CD14-positive monocyte (primary cell): ENCODE measurements around the gene OR52N2. TPM values are rescaled to one million over a fixed set of nuclear protein-coding genes. Genes with fewer than 3 reads are reported as not detected.

ENCODE experiments used
- DNase-seq, 3 donors: peaks; one replicate each; pipeline ENCODE4 v3.0.0-alpha.2; 2011 to 2022
- H2AFZ ChIP-seq: 2 replicates; pipeline ENCODE4 v1.6.0; 2012; ENCODE audit warnings: mild to moderate bottlenecking, low read depth, low read length, inconsistent platforms; ENCODE audit not compliant: insufficient read depth, poor library complexity, severe bottlenecking
- H3K27ac ChIP-seq, 2 donors: 1 replicate in 1 of 2; 2 replicates in 1 of 2; pipeline ENCODE4 v1.5.1; 2012 to 2013; ENCODE audit warnings: low read length in 2 of 2, control low read depth in 1 of 2, inconsistent platforms in 1 of 2, low read depth in 1 of 2, mild to moderate bottlenecking in 1 of 2
- H3K27me3 ChIP-seq, 2 donors: one replicate each; pipeline versions ENCODE4 v1.6.0 to v1.6.1; 2011 to 2013; ENCODE audit warnings: low read length in 2 of 2; ENCODE audit not compliant: control insufficient read depth in 2 of 2, insufficient read depth in 2 of 2
- H3K36me3 ChIP-seq, 2 donors: replicated peaks in 1 of 2; 1 replicate in 1 of 2; 2 replicates in 1 of 2; pipeline versions ENCODE4 v1.5.1 to v1.6.1; 2012 to 2013; ENCODE audit warnings: low read length in 2 of 2, control low read depth in 1 of 2, inconsistent platforms in 1 of 2, mild to moderate bottlenecking in 1 of 2; ENCODE audit not compliant: insufficient read depth in 2 of 2, control insufficient read depth in 1 of 2
- H3K4me1 ChIP-seq, 2 donors: 1 replicate in 1 of 2; 2 replicates in 1 of 2; pipeline versions ENCODE4 v1.5.1 to v1.6.1; 2012 to 2013; ENCODE audit warnings: low read length in 2 of 2, control low read depth in 1 of 2, inconsistent platforms in 1 of 2, mild to moderate bottlenecking in 1 of 2, moderate library complexity in 1 of 2; ENCODE audit not compliant: insufficient read depth in 2 of 2, control insufficient read depth in 1 of 2
- H3K4me2 ChIP-seq: replicated peaks from 2 replicates; pipeline ENCODE3; 2012; ENCODE audit warnings: low read length, moderate library complexity, mild to moderate bottlenecking; ENCODE audit not compliant: poor library complexity, severe bottlenecking; ENCODE audit errors: extremely low read depth
- H3K4me3 ChIP-seq, 3 experiments: fragments of 200-600 bp in 1 of 3; sonication (generic) in 1 of 3; replicated peaks in 1 of 3; 1 replicate in 2 of 3; 2 replicates in 1 of 3; pipeline ENCODE4 v1.5.1; 2011 to 2013; ENCODE audit warnings: low read length in 3 of 3, mild to moderate bottlenecking in 3 of 3, control low read depth in 2 of 3, low read depth in 2 of 3, inconsistent platforms in 1 of 3, moderate library complexity in 1 of 3
- H3K79me2 ChIP-seq: 2 replicates; pipeline ENCODE4 v1.6.0; 2012; ENCODE audit warnings: mild to moderate bottlenecking, control low read depth, inconsistent platforms, low read length, moderate library complexity; ENCODE audit not compliant: insufficient read depth
- H3K9ac ChIP-seq: 2 replicates; pipeline ENCODE4 v1.6.0; 2017; ENCODE audit warnings: low read length, mild to moderate bottlenecking; ENCODE audit not compliant: insufficient read depth, poor library complexity, severe bottlenecking
- H3K9me3 ChIP-seq, 2 donors: replicated peaks in 1 of 2; 1 replicate in 1 of 2; 2 replicates in 1 of 2; pipeline versions ENCODE4 v1.5.1 to v1.6.1; 2012 to 2013; ENCODE audit warnings: low read length in 2 of 2, control low read depth in 1 of 2; ENCODE audit not compliant: control insufficient read depth in 1 of 2, insufficient read depth in 1 of 2
- H4K20me1 ChIP-seq: 2 replicates; pipeline ENCODE4 v1.6.0; 2012; ENCODE audit warnings: mild to moderate bottlenecking, low read length, control low read depth, moderate library complexity; ENCODE audit not compliant: insufficient read depth
- H3K27ac Mint-ChIP-seq, 7 donors: one replicate each; pipeline ENCODE4 v1.8.0; 2020; ENCODE audit warnings: mild to moderate bottlenecking in 7 of 7, mixed read lengths in 7 of 7, moderate library complexity in 6 of 7, inconsistent platforms in 2 of 7
- H3K27me3 Mint-ChIP-seq, 3 donors: one replicate each; pipeline ENCODE4 v1.8.0; 2021 to 2022; ENCODE audit warnings: low read depth in 3 of 3, mild to moderate bottlenecking in 3 of 3, mixed read lengths in 3 of 3, moderate library complexity in 3 of 3, inconsistent platforms in 1 of 3
- H3K36me3 Mint-ChIP-seq, 2 donors: one replicate each; pipeline ENCODE4 v1.8.0; 2020; ENCODE audit warnings: mixed read lengths in 2 of 2, inconsistent platforms in 1 of 2, mild to moderate bottlenecking in 1 of 2
- H3K4me1 Mint-ChIP-seq: one replicate; pipeline ENCODE4 v1.8.0; 2020; ENCODE audit warnings: mild to moderate bottlenecking, mixed read lengths
- H3K4me3 Mint-ChIP-seq, 2 donors: one replicate each; pipeline ENCODE4 v1.8.0; 2020; ENCODE audit warnings: mild to moderate bottlenecking in 2 of 2, mixed read lengths in 2 of 2, moderate library complexity in 1 of 2
- H3K9me3 Mint-ChIP-seq, 7 donors: one replicate each; pipeline ENCODE4 v1.8.0; 2020 to 2022; ENCODE audit warnings: mixed read lengths in 7 of 7, mild to moderate bottlenecking in 6 of 7, moderate library complexity in 6 of 7, inconsistent platforms in 2 of 7
- CTCF ChIP-seq: fragments of 200-600 bp; IDR thresholded peaks from one replicate; pipeline ENCODE4 v1.8.0; 2022; ENCODE audit warnings: antibody characterized with exemption, mild to moderate bottlenecking
- WGBS: methylation state at CpG from one replicate; pipeline ENCODE4 v1.1.5; 2013; ENCODE audit warnings: missing lambda C conversion rate; ENCODE audit not compliant: insufficient coverage; 5-methylcytosine and 5-hydroxymethylcytosine counted together
- intact Hi-C, 2 donors: fragments of 100-400 bp; cut with micrococcal nuclease; formaldehyde crosslinking; loops; one replicate each; pipeline versions ENCODE4 v1.15.0 to v1.15.1; 2023
- polyA plus RNA-seq, 3 donors: library from polyadenylated mRNA; depleted of rRNA in 1 of 3; unstranded in 2 of 3; stranded (reverse) in 1 of 3; fragments of 300-500 nt in 2 of 3; fragments of >200 nt in 1 of 3; fragmentation: Illumina TruSeq in 2 of 3; gene quantifications; 1 replicate in 2 of 3; 2 replicates in 1 of 3; pipeline ENCODE4 v1.2.3, GENCODE V29; 2012 to 2021

OR52N2 gene
- polyA plus RNA-seq, 3 donors, result not detected

DNA sequence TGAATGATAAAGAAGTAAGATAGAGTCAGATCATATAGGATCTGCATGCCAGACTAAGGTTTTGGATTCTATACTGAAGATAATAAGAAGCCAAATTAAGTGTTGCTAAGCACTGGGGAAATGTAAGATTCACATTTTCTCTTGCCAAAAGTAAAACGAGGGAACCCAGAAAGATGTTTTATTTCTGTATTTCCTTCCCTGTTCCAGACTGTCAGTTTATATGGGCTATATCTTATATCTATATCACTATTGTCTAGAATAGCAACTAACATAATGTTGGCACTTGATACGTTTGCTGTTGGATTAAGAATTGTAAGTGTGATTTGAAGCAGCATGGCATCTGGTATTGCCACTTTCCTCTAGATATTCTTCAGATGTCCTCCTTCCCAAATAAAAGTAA is 24.7 kb downstream of the OR52N2 start:
- H3K27me3 Mint-ChIP-seq, result peaks cover 0 to 2% (median 0%) of the 10 kb centered on the region in 3 donors
- no peak for TF ChIP-seq CTCF
- no peak for DNase-seq
- Histone ChIP-seq H3K79me2 (no peaks in the 10 kb centered on the region), H3K9ac (no peak overlapping the region), H2AFZ (no peak overlapping the region), H3K4me1 (no peaks in the 10 kb centered on the region), H3K36me3 (no peaks in the 10 kb centered on the region), H4K20me1 (no peaks in the 10 kb centered on the region), H3K9me3 (no peaks in the 10 kb centered on the region), H3K4me2 (no peak overlapping the region), H3K4me3 (no peak overlapping the region), H3K27me3 (no peaks in the 10 kb centered on the region), H3K27ac (no peak overlapping the region)
- WGBS, result no CpG with 5 or more reads among the region's 2 CpGs
- peaks cover 0 to 5% (median 2%) of the 10 kb centered on the region in 7 donors for H3K9me3 Mint-ChIP-seq
- intact Hi-C loops, result no loop called here
- no peaks in the 10 kb centered on the region for H3K36me3 Mint-ChIP-seq
- no peak overlapping the region for H3K4me3 Mint-ChIP-seq
- no peak overlapping the region for H3K27ac Mint-ChIP-seq
- no peaks in the 10 kb centered on the region for H3K4me1 Mint-ChIP-seq

GRCh38 chr11:5837695-5838094 is 29.0 kb downstream of the OR52N2 start:
- H3K4me3 Mint-ChIP-seq, result no peak overlapping the region
- H3K9me3 Mint-ChIP-seq, result peaks cover 0 to 9% (median 2%) of the 10 kb centered on the region in 7 donors
- Histone ChIP-seq H3K9me3 (no peaks in the 10 kb centered on the region), H4K20me1 (no peaks in the 10 kb centered on the region), H3K36me3 (no peaks in the 10 kb centered on the region), H3K4me3 (no peak overlapping the region), H3K79me2 (no peaks in the 10 kb centered on the region), H3K27ac (no peak overlapping the region), H3K4me1 (no peaks in the 10 kb centered on the region), H3K9ac (no peak overlapping the region), H3K4me2 (no peak overlapping the region), H2AFZ (no peak overlapping the region), H3K27me3 (no peaks in the 10 kb centered on the region)
- no peak for TF ChIP-seq CTCF
- no peak overlapping the region for H3K27ac Mint-ChIP-seq
- no peaks in the 10 kb centered on the region for H3K36me3 Mint-ChIP-seq
- intact Hi-C loops, result no loop called here
- DNase-seq, result no peak
- WGBS, result no CpG with 5 or more reads among the region's 2 CpGs
- peaks cover 0 to 2% (median 0%) of the 10 kb centered on the region in 3 donors for H3K27me3 Mint-ChIP-seq
- no peaks in the 10 kb centered on the region for H3K4me1 Mint-ChIP-seq
